Gastroesophageal sphincter (tissue), 4 donors: ENCODE measurements around the gene MIOS. TPM values are rescaled to one million over a fixed set of nuclear protein-coding genes. Genes with fewer than 3 reads are reported as not detected.

Source experiments
- ATAC-seq: fragments of 150-250 bp; one replicate; pipeline ENCODE4 v1.9.1; 2016; ENCODE audit warnings: mild to moderate bottlenecking, moderate library complexity
- H3K27ac ChIP-seq, 4 donors: fragments of 200-600 bp; sonication (generic) in 3 of 4; 1 replicate in 3 of 4; 2 replicates in 1 of 4; pipeline ENCODE4 v1.5.1; 2016 to 2019
- H3K27me3 ChIP-seq: fragments of 200-600 bp; sonication (generic); one replicate; pipeline ENCODE4 v1.5.1; 2019
- H3K36me3 ChIP-seq, 2 donors: fragments of 200-600 bp; sonication (generic); one replicate each; pipeline ENCODE4 v1.5.1; 2019; ENCODE audit warnings: control low read depth in 1 of 2
- H3K4me1 ChIP-seq, 3 donors: fragments of 200-600 bp; sonication (generic); 1 replicate in 2 of 3; 2 replicates in 1 of 3; pipeline ENCODE4 v1.5.1; 2016 to 2019; ENCODE audit warnings: control low read depth in 2 of 3
- H3K4me3 ChIP-seq, 2 donors: fragments of 200-600 bp; sonication (generic); one replicate each; pipeline ENCODE4 v1.5.1; 2019; ENCODE audit warnings: mild to moderate bottlenecking in 1 of 2, moderate library complexity in 1 of 2
- H3K9me3 ChIP-seq, 3 donors: fragments of 200-600 bp; sonication (generic); one replicate each; pipeline ENCODE4 v1.5.1; 2017 to 2019; ENCODE audit warnings: control low read depth in 2 of 3
- CTCF ChIP-seq, 4 experiments: fragments of 200-600 bp in 2 of 4; fragments of 450-650 bp in 2 of 4; sonication (generic) in 1 of 4; IDR thresholded peaks; one replicate each; pipeline ENCODE4 v1.5.1; 2017 to 2019; ENCODE audit warnings: antibody characterized with exemption in 4 of 4, mild to moderate bottlenecking in 2 of 4, moderate library complexity in 2 of 4
- EP300 ChIP-seq: sonication (generic); formaldehyde crosslinking; IDR thresholded peaks from one replicate; pipeline ENCODE4 v1.6.1; 2017; ENCODE audit warnings: antibody characterized with exemption, mild to moderate bottlenecking
- POLR2A ChIP-seq, 2 donors: fragments of 450-650 bp; IDR thresholded peaks; one replicate each; pipeline ENCODE4 v1.6.1; 2017; ENCODE audit warnings: antibody characterized with exemption in 2 of 2, mild to moderate bottlenecking in 2 of 2, moderate library complexity in 1 of 2
- POLR2AphosphoS5 ChIP-seq: sonication (generic); formaldehyde crosslinking; IDR thresholded peaks from one replicate; pipeline ENCODE4 v1.6.1; 2017; ENCODE audit warnings: antibody characterized with exemption
- WGBS, 2 donors: methylation state at CpG; one replicate each; pipeline ENCODE4 v1.1.5; 2018; ENCODE audit warnings: low coverage in 1 of 2; 5-methylcytosine and 5-hydroxymethylcytosine counted together
- total RNA-seq, 4 donors: library from RNA; depleted of rRNA; stranded (reverse); fragments of >200 nt; gene quantifications; one replicate each; pipeline ENCODE4 v1.1.0, GENCODE V29; 2016

MIOS gene
- total RNA-seq, 4 donors from 2014 or later, result 24.2 to 40.3 (median 31.5) TPM

GRCh38 chr7:7650682-7651206 lies 84.1 kb downstream of the MIOS start:
- Histone ChIP-seq H3K36me3 (no peaks in the 10 kb centered on the region), H3K27ac (no peak overlapping the region), H3K9me3 (no peaks in the 10 kb centered on the region), H3K27me3 (no peaks in the 10 kb centered on the region), H3K4me3 (no peak overlapping the region), H3K4me1 (peaks cover 0 to 9% (median 0%) of the 10 kb centered on the region in 3 donors)
- no peak for ATAC-seq
- 75 to 90% methylated on average over 2 of the region's 2 CpGs for WGBS, 2 donors
- TF ChIP-seq POLR2A (IDR thresholded peaks at IDR 0.05) (no peak), POLR2AphosphoS5 (no peak), CTCF (IDR thresholded peaks at IDR 0.05) (no peak), EP300 (no peak)

GRCh38 chr7:7651479-7651878 lies 84.8 kb downstream of the MIOS start:
- 42 to 54% methylated on average over 2 to 3 of the region's 3 CpGs for WGBS, 2 donors
- Histone ChIP-seq H3K36me3 (no peaks in the 10 kb centered on the region), H3K27ac (no peak overlapping the region), H3K9me3 (no peaks in the 10 kb centered on the region), H3K4me3 (no peak overlapping the region), H3K27me3 (no peaks in the 10 kb centered on the region), H3K4me1 (peaks cover 0 to 9% (median 0%) of the 10 kb centered on the region in 3 donors)
- TF ChIP-seq CTCF (IDR thresholded peaks at IDR 0.05), result no peak
- TF ChIP-seq EP300, result no peak
- no peak for TF ChIP-seq POLR2AphosphoS5
- no peak for TF ChIP-seq POLR2A (IDR thresholded peaks at IDR 0.05)
- no peak for ATAC-seq

- H3K27me3 ChIP-seq, result no peaks in the 10 kb centered on the region
- no peak overlapping the region for H3K27ac ChIP-seq
- peaks cover 0 to 9% (median 0%) of the 10 kb centered on the region in 3 donors for H3K4me1 ChIP-seq
- H3K4me3 ChIP-seq, result no peak overlapping the region
- TF ChIP-seq CTCF (IDR thresholded peaks at IDR 0.05) (no peak), EP300 (no peak), POLR2AphosphoS5 (no peak), POLR2A (IDR thresholded peaks at IDR 0.05) (no peak)
- WGBS, 2 donors, result 56 to 88% methylated on average over 1 of the region's 1 CpG
- no peaks in the 10 kb centered on the region for H3K9me3 ChIP-seq
- H3K36me3 ChIP-seq, result no peaks in the 10 kb centered on the region
- ATAC-seq, result no peak
Observed at GRCh38 chr7:7652798-7653540, 86.3 kb downstream of the MIOS start.

- 63 to 86% methylated on average over 2 to 3 of the region's 3 CpGs for WGBS, 2 donors
- Histone ChIP-seq H3K4me3 (no peak overlapping the region), H3K9me3 (no peaks in the 10 kb centered on the region), H3K4me1 (peaks cover 0 to 9% (median 0%) of the 10 kb centered on the region in 3 donors), H3K36me3 (no peaks in the 10 kb centered on the region), H3K27ac (no peak overlapping the region), H3K27me3 (no peaks in the 10 kb centered on the region)
- ATAC-seq, result no peak
- TF ChIP-seq POLR2AphosphoS5 (no peak), EP300 (no peak), CTCF (IDR thresholded peaks at IDR 0.05) (peak in 2 of 4 experiments; percentile 11 to 34)
Observed at GRCh38 chr7:7653593-7654187, 87.0 kb downstream of the MIOS start.
